ENCODE data around the gene BICD1. TPM values are rescaled to one million over a fixed set of nuclear protein-coding genes. Genes with fewer than 3 reads are reported as not detected.
A peak's percentile ranks its signal among the peaks of the same experiment; 100 is the strongest.

Gene BICD1
- total RNA-seq, 1 donor from 2014 or later = 12.8 TPM

DNA sequence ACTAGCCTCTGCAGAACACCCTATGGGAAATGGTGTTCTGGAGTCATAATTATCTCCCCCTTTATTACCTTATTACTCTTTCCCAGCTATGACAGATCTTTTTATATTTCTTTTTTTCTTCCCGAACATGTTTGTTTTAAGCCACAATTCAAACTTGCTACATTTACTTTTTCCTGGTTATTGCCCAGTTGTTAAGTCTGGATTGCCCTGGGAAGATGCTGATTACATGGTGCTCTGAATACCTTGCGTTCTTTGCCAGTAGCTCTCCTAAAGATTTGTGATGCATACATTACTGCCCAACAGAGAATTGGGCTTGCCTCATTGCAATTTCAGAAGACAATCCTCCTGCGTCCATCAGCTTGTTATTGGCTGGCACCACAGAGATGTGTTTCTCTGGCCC is 174.5 kb downstream of the BICD1 start:
- no peak for DNase-seq

- no peak for DNase-seq
These were observed 177.9 kb downstream of the BICD1 start for GRCh38 chr12:32284561-32284960.

DNA sequence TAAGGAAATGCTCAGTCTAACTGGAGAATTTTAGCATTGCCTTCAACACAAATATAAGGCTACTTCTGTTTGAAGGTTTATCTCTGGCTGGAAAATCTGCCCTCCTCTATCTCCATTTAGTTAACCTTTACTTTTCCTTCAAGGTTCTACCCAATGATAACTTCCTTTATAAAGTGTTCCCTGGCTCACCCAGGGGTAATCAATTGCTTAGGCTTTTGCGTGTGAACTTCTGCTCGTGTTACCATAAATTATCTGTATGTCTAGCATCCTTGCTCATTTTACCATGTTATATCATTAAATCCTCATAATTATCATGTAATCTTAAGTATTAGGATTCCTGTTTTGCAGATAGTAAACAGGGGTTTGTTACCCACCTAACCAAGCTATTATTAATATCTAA is 178.4 kb downstream of the BICD1 start:
- no peak for DNase-seq

DNA sequence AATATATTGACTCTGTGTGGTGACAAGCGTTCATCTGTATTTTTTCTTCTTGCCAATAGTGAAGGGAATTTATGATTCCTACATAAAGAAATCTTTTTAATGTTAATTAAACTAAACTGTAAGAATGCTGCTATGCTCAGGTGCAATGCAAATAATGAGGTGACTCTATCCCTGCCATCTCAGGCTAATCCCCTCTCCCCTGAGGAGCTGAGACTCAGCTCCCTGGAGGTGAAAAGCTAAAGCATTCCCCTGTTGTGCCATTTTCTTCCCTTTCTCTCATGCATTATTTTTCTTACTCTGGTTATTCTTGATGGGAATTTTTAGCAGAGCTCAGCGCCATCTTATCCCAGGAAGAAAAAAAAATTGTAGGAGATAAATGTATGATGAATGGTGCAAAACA is 178.8 kb downstream of the BICD1 start:
- no peak for DNase-seq

- DNase-seq = no peak
These were observed 183.8 kb downstream of the BICD1 start for GRCh38 chr12:32290411-32290810.

DNA sequence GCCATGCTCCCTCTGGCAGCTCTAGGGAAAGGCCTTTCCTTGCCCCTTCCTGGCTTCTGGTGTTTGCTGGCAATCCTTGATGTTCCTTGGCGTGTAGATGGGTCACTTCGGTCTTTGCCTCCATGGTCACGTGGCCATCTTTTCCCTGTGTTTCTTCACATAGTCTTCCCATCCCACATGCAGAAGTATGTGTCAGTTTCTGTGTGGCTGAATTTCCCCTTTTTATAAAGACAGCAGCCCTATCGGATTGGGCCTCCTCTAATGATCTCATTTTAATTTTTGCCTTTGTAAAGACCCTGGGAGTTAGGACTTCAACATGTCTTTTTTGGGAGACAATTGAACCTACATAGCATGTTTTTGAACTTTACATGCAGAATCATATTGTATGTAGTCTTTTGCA is 185.5 kb downstream of the BICD1 start:
- no peak for DNase-seq

DNA sequence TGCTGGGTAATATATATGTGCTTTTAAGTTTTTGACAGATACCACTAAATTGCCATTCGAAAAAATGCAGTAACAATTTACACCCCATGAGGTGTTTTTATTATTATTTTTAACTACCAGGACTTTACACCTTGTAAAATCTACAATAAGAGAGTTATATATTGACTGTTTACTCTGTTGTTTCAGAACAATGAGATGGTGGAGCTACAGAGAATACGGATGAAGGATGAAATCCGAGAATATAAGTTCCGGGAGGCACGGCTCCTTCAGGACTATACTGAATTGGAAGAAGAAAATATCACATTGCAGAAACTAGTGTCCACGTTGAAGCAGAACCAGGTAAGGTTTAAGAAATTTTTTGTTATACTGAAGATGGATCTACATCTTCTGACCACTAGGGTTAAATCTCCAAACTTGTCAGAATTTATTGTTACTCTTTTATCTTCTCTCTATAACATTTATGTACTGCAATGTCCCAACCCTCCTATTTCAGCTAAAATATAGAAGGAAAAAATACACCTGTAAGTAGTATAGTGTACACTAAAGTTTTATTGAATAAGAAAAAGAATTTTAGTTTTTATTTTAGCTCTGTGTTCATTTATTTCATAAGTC is 187.3 kb downstream of the BICD1 start:
- DNase-seq = no peak

- DNase-seq = no peak
These were observed 189.9 kb downstream of the BICD1 start for GRCh38 chr12:32296567-32296966.

DNA sequence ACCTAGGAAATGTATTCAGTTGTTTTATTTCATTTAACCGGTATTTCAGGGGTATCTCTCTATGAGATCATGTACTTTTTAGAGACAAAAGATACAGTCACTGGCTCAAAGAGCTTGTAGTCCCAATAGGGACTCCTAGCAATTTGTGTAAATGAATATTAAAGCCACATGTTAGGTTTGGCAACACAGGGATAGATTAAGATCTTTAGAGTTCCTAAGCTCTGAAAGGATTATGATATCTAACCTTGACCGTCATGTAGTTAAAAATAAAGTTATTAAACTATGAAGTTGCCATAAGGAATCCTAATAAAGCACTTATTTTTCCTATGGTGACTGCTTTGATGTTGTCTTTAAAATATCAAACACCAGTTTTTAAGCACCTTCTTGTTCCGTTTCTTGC is 192.3 kb downstream of the BICD1 start:
- peak; percentile 13 for DNase-seq

GRCh38 chr12:32301216-32301615 is 194.6 kb downstream of the BICD1 start:
- DNase-seq = no peak

GRCh38 chr12:32302218-32303173 is 195.8 kb downstream of the BICD1 start:
- no peak for DNase-seq

DNA sequence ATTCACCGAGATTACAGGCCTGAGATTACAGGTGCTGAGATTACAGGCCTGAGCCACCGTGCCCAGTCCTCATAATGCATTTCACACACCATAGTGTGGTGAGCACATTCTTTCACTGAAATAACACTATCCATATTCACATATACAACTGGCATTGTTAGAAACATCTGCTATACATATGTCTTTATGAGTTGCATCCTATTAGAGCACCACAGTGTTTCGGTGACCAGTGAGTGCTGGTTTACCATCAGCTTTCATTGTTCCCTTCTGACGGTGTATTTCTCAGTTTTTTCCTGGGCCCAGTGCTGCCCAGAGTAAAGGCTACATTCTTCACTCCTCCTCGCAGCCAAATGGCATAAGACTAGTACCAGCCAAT is 196.5 kb downstream of the BICD1 start:
- peak; percentile 20 for DNase-seq

- no peak for DNase-seq
These were observed 198.5 kb downstream of the BICD1 start for GRCh38 chr12:32305163-32305562.

GRCh38 chr12:32307326-32307725 is 200.7 kb downstream of the BICD1 start:
- no peak for DNase-seq

- no peak for DNase-seq
These were observed 203.4 kb downstream of the BICD1 start for GRCh38 chr12:32309811-32310736.

GRCh38 chr12:32312049-32312670 is 205.5 kb downstream of the BICD1 start:
- peak; percentile 52 for DNase-seq

- DNase-seq = no peak
These were observed 215.7 kb downstream of the BICD1 start for GRCh38 chr12:32322354-32322753.

DNA sequence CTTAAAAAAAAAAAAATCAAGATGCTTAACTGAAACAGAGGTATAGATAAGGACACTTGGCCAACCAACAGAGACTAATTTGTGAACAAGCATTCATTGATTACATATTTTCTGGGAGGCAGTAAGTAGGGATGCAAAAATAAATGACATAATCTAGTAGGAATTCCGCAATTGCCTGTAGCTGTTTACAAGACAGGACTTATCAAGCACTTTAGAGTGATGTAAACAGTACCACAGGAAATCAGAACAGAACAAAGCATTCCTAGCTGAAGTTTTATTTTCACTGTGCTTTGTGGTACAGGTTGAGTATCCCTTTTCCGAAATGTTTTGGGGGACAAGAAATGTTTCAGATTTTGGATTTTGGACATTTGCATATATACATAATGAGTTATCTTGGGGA is 224.5 kb downstream of the BICD1 start:
- DNase-seq = no peak

- no peak for DNase-seq
These were observed 225.8 kb downstream of the BICD1 start for GRCh38 chr12:32332446-32332845.

- no peak for DNase-seq
These were observed 227.7 kb downstream of the BICD1 start for GRCh38 chr12:32334371-32334777.

- no peak for DNase-seq
These were observed 229.6 kb downstream of the BICD1 start for GRCh38 chr12:32336261-32336660.

GRCh38 chr12:32343496-32343895 is 236.8 kb downstream of the BICD1 start:
- no peak for DNase-seq

All from skin of body (tissue), 2 donors.